Vagina (tissue), 2 donors: Measurements from ENCODE around the gene SNX21. TPM values are rescaled to one million over a fixed set of nuclear protein-coding genes. Genes with fewer than 3 reads are reported as not detected.
"Not testable (repeated sequence)": the region's sequence is repeated elsewhere in the genome, so short reads cannot be mapped to it uniquely, and the experiment has no call there.

Experiments used
- DNase-seq, 2 donors: peaks; one replicate each; pipeline ENCODE4 v3.0.0-alpha.2; 2017; ENCODE audit errors: extremely low spot score in 2 of 2
- H3K27ac ChIP-seq: fragments of 200-600 bp; sonication (generic); one replicate; pipeline ENCODE4 v1.5.1; 2019
- H3K27me3 ChIP-seq: fragments of 200-600 bp; sonication (generic); one replicate; pipeline ENCODE4 v1.5.1; 2019
- H3K36me3 ChIP-seq, 2 donors: fragments of 200-600 bp; sonication (generic); one replicate each; pipeline ENCODE4 v1.5.1; 2017 to 2019
- H3K4me1 ChIP-seq: fragments of 200-600 bp; sonication (generic); one replicate; pipeline ENCODE4 v1.5.1; 2019
- H3K4me3 ChIP-seq, 2 donors: fragments of 200-600 bp; sonication (generic); 1 replicate in 1 of 2; 2 replicates in 1 of 2; pipeline ENCODE4 v1.5.1; 2016 to 2019
- H3K9me3 ChIP-seq: fragments of 200-600 bp; sonication (generic); one replicate; pipeline ENCODE4 v1.5.1; 2019
- POLR2A ChIP-seq, 2 donors: fragments of 450-650 bp; IDR thresholded peaks; one replicate each; pipeline ENCODE4 v1.6.1; 2017; ENCODE audit warnings: antibody characterized with exemption in 2 of 2, mild to moderate bottlenecking in 2 of 2, moderate library complexity in 2 of 2
- POLR2AphosphoS5 ChIP-seq, 2 donors: sonication (generic); formaldehyde crosslinking; IDR thresholded peaks; one replicate each; pipeline ENCODE4 v1.9.0; 2017; ENCODE audit warnings: antibody characterized with exemption in 2 of 2, mild to moderate bottlenecking in 2 of 2, low read depth in 1 of 2; ENCODE audit not compliant: insufficient read depth in 1 of 2
- intact Hi-C: fragments of 100-400 bp; cut with DNase I; formaldehyde crosslinking; loops from one replicate; pipeline ENCODE4 v1.15.1; 2023
- total RNA-seq: library from RNA; depleted of rRNA; stranded (reverse); fragments of >200 nt; gene quantifications from one replicate; pipeline ENCODE4 v1.2.3, GENCODE V29; 2016
- TF ChIP-seq, protein P1 (sequence below), 3 experiments: fragments of 450-650 bp in 2 of 3; fragments of 200-600 bp in 1 of 3; sonication (generic) in 1 of 3; IDR thresholded peaks; one replicate each; pipeline ENCODE4 v1.5.1; 2017 to 2019; ENCODE audit warnings: antibody characterized with exemption in 3 of 3, mild to moderate bottlenecking in 2 of 3, moderate library complexity in 2 of 3

Gene SNX21
- total RNA-seq, 1 donor from 2014 or later: 145 TPM

DNA sequence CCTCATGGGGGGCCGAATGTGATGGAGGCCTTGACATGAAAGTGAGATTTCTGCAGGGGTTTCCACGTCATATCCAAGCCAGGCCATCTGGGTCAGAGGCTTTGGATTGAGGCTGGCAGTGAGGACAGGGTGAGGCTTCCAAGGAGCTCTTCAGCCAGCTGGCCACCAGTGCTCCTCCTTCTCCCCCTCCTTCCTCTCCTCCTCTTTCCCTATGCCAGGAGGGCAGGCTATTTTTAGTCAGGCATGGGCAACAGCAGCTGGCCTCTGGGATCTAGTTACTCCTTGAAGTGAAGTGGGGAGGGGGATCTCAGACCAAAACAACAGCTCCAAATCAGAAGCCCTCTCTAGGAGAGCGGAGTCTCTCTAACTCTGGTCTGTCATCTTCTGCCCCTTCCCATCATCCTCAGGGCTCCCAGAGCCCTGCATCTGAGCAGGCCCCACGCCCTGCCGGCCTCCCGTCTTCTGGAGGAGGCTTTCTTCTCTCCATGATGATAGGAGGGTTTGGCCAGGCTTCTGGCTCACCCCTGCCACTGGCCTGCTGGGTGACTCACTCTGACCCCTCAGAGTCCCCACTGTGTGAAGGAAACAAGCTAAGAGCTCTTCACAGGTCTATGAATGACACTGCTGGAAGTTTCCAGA lies 7.1 kb upstream of the SNX21 start:
- TF ChIP-seq POLR2AphosphoS5 (IDR thresholded peaks at IDR 0.05; ENCODE audit: insufficient read depth in 1 of 2, low read depth in 1 of 2): no peak
- TF ChIP-seq, protein P1, sequence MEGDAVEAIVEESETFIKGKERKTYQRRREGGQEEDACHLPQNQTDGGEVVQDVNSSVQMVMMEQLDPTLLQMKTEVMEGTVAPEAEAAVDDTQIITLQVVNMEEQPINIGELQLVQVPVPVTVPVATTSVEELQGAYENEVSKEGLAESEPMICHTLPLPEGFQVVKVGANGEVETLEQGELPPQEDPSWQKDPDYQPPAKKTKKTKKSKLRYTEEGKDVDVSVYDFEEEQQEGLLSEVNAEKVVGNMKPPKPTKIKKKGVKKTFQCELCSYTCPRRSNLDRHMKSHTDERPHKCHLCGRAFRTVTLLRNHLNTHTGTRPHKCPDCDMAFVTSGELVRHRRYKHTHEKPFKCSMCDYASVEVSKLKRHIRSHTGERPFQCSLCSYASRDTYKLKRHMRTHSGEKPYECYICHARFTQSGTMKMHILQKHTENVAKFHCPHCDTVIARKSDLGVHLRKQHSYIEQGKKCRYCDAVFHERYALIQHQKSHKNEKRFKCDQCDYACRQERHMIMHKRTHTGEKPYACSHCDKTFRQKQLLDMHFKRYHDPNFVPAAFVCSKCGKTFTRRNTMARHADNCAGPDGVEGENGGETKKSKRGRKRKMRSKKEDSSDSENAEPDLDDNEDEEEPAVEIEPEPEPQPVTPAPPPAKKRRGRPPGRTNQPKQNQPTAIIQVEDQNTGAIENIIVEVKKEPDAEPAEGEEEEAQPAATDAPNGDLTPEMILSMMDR (IDR thresholded peaks at IDR 0.05): no peak
- TF ChIP-seq POLR2A (IDR thresholded peaks at IDR 0.05): no peak

DNA sequence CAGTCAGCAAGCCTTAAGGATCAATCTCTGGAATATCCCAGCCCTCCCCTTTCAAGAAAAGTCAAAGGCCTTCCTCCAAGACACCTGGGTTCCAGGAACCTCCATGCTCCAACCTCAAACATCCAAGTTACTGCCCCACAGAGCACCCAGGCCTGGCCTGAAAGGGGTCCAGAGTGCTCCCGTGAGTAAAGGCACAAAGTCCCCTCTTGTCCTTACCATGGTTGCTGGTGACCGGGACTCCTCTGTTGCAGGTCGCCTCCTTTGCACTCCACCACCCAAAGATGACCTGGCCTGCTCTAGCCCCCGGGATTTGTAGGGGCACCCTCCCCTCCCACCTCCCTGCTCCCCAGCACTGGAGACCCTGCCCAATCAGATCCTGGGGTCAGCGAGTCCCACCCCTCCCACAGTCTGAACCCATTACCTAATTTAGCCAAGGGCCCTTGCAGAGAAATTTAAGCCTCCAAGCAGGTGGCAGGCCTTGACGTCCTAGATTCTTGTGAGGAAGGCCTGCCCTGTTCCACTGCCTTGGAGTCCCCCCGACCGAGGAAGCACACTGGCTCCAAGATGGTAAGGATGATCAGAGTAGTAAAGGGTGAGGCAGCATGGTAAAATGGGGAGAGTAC lies 6.5 kb upstream of the SNX21 start, which contains the start of gene TNNC2:
TSS of gene TNNC2 (minus strand) at position 283 of the 623 bp plus-strand sequence. CDS start at position 219, 64 bp downstream.
- H3K4me3 ChIP-seq: no peak within 1 kb of the TSS
- intact Hi-C loops: no loop called here
- no peaks in the 10 kb centered on the region for H3K9me3 ChIP-seq
- TF ChIP-seq, protein P1 (IDR thresholded peaks at IDR 0.05): no peak
- TF ChIP-seq POLR2A (IDR thresholded peaks at IDR 0.05) (no peak), POLR2AphosphoS5 (IDR thresholded peaks at IDR 0.05; ENCODE audit: insufficient read depth in 1 of 2, low read depth in 1 of 2) (no peak)
- peaks cover 51% of the 10 kb centered on the region for H3K4me1 ChIP-seq
- H3K27ac ChIP-seq: peak within 1 kb of the TSS; percentile 91
- H3K27me3 ChIP-seq: no peaks in the 10 kb centered on the region
- H3K36me3 ChIP-seq: no peaks in the 10 kb centered on the region
- DNase-seq: no peak

More for the DNA sequence above, 7.1 kb upstream of the SNX21 start:
- intact Hi-C loops: no loop called here
- no peak for DNase-seq
- peaks cover 47% of the 10 kb centered on the region for H3K4me1 ChIP-seq
- H3K27ac ChIP-seq: peak overlapping the region; percentile 91
- no peaks in the 10 kb centered on the region for H3K27me3 ChIP-seq
- no peak overlapping the region for H3K4me3 ChIP-seq
- no peaks in the 10 kb centered on the region for H3K36me3 ChIP-seq
- no peaks in the 10 kb centered on the region for H3K9me3 ChIP-seq

DNA sequence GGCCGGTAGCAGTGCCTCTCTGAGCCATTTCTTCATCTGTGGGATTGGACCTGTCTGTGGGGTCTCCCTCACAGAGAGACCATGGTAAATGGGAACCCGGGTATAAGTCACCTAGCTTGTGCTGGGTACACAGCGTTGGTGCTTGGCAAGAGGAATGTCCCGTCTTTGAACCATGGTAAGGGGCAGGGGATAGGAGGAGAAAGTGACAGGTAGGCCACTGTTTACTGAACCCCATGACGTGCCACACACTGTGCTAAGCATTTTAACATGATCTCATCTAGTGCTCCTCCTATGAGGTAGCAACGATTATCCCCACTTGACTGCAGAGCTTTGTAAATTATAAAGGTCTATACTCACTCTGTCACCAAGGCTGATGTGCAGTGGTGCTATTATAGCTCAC lies 5.9 kb upstream of the SNX21 start:
- no peaks in the 10 kb centered on the region for H3K9me3 ChIP-seq
- no peaks in the 10 kb centered on the region for H3K27me3 ChIP-seq
- H3K4me1 ChIP-seq: peaks cover 52% of the 10 kb centered on the region
- H3K27ac ChIP-seq: peak overlapping the region; percentile 91
- TF ChIP-seq, protein P1 (IDR thresholded peaks at IDR 0.05): no peak
- no peak for TF ChIP-seq POLR2AphosphoS5 (IDR thresholded peaks at IDR 0.05; ENCODE audit: insufficient read depth in 1 of 2, low read depth in 1 of 2)
- TF ChIP-seq POLR2A (IDR thresholded peaks at IDR 0.05): no peak
- no peaks in the 10 kb centered on the region for H3K36me3 ChIP-seq
- no peak for DNase-seq
- H3K4me3 ChIP-seq: no peak overlapping the region
- intact Hi-C loops: no loop called here

DNA sequence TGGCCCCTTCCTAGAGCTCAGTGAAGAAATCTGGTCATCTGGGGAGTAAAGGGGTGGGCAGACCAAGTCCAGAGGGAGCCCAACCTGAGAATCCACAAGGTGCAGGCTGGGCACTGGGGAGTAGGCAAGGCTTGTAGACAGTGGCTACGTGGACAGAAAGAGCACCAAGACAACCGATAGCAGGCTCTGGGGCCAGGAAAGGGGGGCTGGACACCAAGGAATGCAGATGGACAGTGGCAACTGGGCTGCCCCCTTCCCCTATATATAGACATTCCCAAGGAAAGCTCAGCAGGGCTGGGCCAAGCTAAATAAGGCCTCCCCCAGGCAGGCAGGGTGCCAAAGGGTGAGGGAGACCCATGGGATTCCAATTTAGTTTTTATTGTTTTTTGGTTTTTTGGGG lies 5.0 kb upstream of the SNX21 start:
- intact Hi-C loops: no loop called here
- Histone ChIP-seq H3K27ac (peak overlapping the region; percentile 91), H3K4me1 (peaks cover 50% of the 10 kb centered on the region), H3K9me3 (no peaks in the 10 kb centered on the region), H3K27me3 (no peaks in the 10 kb centered on the region), H3K4me3 (no peak overlapping the region), H3K36me3 (no peaks in the 10 kb centered on the region)
- TF ChIP-seq POLR2AphosphoS5 (IDR thresholded peaks at IDR 0.05; ENCODE audit: insufficient read depth in 1 of 2, low read depth in 1 of 2): peak in 1 of 2 donors; percentile 23
- no peak for TF ChIP-seq POLR2A (IDR thresholded peaks at IDR 0.05)
- no peak for DNase-seq

DNA sequence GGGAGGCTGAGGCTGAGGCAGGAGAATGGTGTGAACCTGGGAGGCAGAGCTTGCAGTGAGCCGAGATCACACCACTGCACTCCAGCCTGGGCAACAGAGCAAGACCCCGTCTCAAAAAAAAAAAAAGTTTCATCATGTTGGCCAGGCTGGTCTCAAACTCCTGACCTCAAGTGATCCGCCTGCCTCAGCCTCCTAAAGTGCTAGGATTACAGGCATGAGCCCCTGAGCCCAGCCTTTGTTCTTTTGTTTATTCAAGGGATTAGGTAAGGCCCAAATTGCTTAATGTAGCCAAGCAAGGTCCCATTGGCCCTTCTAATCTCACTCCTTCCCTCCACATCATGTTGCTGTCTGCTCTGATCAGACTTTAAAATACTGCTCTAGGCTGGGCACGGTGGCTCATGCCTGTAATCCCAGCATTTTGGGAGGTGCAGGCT lies 3.9 kb upstream of the SNX21 start:
- intact Hi-C loops, H3K27me3 ChIP-seq, H3K4me3 ChIP-seq, H3K36me3 ChIP-seq, H3K9me3 ChIP-seq, DNase-seq: not testable (repeated sequence)
- H3K27ac ChIP-seq: peak overlapping the region; percentile 91
- peaks cover 46% of the 10 kb centered on the region for H3K4me1 ChIP-seq

DNA sequence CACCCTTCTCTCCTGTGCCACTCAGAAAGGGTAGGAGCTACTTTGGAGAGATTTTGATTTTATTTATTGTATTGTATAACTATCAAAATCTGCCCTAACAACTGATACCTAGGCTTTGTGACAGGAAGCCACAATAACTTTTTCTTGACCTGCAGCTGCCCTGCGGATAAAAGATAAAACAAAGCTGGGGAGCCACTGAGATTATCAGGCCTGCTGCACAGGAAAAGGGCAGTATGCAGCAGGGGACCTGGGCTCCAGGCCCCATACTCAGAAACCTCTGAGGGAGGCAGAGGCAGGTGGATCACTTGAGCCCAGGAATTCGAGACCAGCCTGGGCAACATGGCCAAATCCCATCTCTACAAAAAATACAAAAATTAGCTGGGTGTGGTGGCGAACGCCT lies 980 bp upstream of the SNX21 start:
- no peak for DNase-seq
- H3K4me3 ChIP-seq: peak overlapping the region; percentile 48 to 88
- TF ChIP-seq POLR2A (IDR thresholded peaks at IDR 0.05) (no peak), POLR2AphosphoS5 (IDR thresholded peaks at IDR 0.05; ENCODE audit: insufficient read depth in 1 of 2, low read depth in 1 of 2) (no peak)
- TF ChIP-seq, protein P1 (IDR thresholded peaks at IDR 0.05): no peak
- no peaks in the 10 kb centered on the region for H3K27me3 ChIP-seq
- intact Hi-C loops: no loop called here
- peaks cover 0 to 4% of the 10 kb centered on the region in 2 donors for H3K36me3 ChIP-seq
- peak overlapping the region; percentile 99 for H3K27ac ChIP-seq
- H3K9me3 ChIP-seq: no peaks in the 10 kb centered on the region
- peaks cover 59% of the 10 kb centered on the region for H3K4me1 ChIP-seq
